ENCODE results near the gene CYP27C1.

- no peak for TF ChIP-seq CTCF (conservative IDR thresholded peaks at IDR 0.05 in 1 of 2, IDR thresholded peaks at IDR 0.05 in 1 of 2; ENCODE audit: low read depth in 1 of 2, low read length in 2 of 2)
- TF ChIP-seq EZH2 (IDR thresholded peaks at IDR 0.05; ENCODE audit: low read length, missing control alignments), result no peak
Observed at GRCh38 chr2:127226520-127227263, 6.6 kb upstream of the CYP27C1 start.
